Activated T-helper 9 cell treated with anti-CD3 and anti-CD28 coated beads, Interleukin-2, amount 50 U/mL, for 16 hours (primary cell): Measurements from ENCODE around the gene DNAJC6.
A peak's percentile ranks its signal among the peaks of the same experiment; 100 is the strongest.
"Not testable (repeated sequence)": the region's sequence is repeated elsewhere in the genome, so short reads cannot be mapped to it uniquely, and the experiment has no call there.

Experiments
- DNase-seq: peaks from one replicate; pipeline ENCODE4 v3.0.0-alpha.2; 2020; ENCODE audit warnings: low read depth

The DNAJC6 gene

DNA sequence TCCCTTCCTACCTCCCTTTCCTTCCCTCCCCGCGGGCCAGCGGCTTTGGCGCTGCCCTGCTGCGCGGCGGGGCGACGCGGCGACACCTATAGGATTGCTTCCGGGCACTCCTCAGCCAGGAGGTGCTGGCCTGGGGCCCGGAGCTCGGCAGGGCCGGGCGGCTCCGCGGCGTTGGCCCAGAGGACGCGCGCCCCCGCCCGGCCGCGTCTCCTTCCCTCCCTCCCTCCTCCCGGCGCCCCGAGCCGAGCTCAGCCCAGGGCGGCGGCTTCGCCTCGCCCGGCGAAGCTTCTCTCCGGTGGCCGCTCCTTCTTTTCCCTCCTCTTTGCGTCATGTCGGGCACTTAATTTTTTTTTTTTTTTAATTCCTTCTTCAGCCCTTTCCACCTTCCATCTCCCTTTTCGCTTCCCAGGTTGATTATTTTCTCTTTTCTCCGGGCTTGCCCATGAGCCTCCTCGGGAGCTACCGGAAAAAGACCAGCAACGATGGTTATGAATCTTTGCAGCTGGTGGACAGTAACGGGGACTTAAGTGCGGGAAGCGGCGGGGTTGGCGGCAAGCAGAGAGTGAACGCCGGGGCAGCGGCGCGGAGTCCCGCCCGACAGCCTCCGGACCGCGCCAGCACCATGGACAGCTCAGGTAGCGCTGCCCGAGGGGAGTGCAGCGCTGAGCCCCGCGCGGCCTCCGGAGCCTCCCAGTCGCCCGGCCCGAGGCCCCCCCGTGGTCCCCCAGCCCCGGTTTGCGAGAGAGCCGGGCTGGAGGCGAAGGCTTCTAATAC is at the start of gene DNAJC6:
DNAJC6 (plus strand) TSS at position 240 of the 774 bp plus-strand sequence; CDS start at position 443, 203 bp downstream.
- DNase-seq = peak; percentile 29

DNA sequence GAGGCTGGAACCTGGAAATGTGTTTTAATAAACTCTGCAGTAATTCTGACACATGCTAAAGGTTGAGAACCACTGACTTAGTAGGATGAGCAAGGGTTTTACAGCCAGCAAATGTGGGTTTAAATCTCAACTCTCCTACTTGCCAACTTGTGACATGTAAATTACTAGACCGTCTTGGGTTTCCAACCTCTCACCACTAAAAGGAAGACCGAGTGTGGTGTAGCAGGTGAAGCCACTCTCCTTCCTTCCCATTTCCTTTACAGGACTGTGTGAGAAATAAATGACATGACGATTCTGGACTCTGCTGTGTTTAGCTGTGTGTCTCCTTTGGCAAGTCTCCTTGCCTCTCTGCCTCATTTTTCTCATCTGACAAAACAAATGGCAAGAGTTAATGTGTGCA is 49.5 kb upstream of the DNAJC6 start:
- no peak for DNase-seq

DNA sequence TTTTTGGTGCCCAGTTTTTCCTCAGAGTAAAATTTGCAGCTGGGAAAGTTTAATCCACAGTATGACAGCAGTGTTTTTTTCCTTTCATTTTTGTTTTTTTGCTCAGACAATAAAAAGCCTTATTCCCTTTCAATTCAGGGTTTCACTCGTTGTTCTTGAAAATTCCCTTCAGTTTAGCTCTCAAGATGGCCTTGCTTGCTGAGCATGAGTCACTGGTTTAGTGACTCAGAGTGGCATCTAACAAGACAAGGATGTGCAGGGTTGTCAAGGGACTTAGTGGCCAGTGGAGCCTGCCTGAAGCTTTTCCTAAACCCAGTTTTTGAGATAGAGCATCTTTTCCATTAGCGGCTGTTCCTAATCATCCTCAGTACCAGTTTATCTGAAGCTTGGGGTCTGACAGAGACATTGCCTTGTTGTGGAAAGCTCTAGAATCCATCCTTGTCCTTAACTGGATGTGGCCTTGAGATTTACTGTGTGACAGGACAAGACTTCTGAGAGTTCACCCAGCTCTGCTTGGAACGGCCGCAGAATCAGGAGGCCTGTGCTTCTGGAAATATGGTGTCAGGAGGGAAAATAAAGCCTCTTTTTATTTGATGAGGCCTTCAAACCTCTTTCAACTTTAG is 48.4 kb upstream of the DNAJC6 start:
- no peak for DNase-seq

DNA sequence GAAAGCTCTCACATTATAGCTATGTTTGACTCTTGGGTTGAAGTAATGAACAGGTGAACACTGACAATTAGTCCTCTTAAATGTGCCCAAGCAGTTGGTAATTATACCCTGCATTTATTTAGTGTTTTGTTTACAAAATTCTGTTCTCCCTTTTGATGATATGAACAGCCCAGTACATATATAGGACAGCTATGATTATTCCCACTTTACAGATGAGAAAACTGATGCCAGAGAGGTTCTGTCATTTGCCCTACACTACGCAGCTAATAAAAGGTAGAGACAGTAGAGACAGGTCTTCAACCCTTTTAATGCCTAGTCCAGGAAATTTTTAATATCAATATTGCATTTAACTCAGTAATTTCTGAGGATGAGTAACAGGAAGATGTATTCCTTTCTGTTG is 46.1 kb upstream of the DNAJC6 start:
- no peak for DNase-seq

DNA sequence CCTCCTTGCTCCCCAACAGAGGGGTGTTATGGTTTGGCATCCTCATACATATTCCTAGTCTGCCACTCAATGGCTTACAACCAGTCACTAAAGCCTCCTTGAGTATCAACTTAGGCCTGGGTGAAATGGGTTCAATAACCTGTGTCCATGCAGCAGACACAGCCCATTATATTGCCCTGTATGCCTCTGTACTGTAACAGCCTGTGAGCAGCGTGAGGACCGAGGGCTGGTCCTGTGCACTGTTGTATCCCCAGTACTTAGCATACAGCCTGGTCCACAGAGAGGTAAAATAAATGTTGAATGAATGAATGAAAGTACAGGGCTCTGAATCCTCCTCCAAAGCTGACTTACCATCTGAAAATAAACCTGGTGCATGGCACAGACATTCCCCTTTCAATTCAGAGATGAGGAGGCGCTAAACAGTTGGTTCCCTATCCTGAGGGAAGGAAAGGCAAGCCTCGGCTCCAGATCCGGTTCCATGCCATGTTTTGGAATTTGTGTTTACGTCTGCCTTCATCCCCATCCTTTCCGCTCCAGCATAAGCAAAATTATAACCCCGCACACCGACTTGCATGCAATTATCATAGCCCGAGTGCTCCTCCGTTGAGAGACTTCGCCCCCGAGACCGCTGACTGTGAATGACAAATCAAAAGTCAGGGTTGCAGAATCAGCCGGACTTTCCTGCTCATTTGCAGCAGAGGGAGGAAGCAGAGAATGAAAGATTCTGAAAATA is 45.0 kb upstream of the DNAJC6 start:
- DNase-seq = no peak

DNA sequence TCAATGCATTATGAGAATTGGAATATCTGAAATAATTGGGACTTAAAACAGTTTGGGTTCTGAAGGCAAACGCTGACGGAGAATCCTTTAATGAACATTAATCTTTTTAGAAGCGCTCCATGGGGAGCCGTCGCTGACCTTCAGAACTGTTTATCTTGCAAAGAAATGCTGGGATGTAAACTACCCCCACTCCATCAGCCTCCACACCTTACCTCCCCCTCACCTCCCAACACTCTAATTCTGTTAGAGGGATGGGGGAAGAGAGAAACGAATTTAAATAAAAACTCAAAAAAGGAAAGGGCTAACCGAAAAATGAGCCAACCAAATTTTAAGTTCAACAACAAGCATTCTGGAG is 44.1 kb upstream of the DNAJC6 start:
- no peak for DNase-seq

DNA sequence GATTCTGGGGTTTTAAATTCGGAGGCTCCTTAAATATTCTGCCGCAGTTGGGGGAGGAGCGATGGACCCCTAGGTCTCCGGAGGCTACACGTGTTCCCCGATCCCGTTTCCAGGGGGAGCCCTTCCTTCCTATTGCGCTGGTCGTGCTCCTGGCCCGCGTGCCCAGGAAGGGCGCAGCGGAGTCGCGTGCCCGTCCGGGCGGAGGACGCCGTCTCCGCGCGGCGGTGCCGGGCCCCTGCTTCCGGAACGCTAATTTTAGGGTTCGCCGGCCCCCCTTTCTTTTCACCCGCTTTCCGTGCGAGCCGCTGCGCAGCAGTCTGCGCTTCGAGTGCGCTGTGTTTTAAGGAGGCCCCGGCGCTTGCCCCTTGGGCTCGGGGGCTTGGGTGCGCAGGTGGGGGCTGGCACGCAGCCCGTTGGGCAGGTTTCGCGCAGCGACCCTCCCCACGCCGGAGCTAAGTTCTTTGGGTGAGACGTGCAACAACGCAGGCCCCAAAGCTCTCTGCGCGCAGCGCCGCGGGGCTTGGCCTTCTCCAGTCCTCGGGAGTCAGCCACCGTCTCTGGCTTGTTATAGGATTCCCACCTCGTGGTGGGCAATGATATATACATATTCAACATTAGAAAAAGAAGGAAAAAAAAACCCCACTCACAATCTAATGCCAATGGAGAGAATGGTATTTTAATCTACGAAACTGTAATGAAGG is 43.5 kb upstream of the DNAJC6 start:
- no peak for DNase-seq

DNA sequence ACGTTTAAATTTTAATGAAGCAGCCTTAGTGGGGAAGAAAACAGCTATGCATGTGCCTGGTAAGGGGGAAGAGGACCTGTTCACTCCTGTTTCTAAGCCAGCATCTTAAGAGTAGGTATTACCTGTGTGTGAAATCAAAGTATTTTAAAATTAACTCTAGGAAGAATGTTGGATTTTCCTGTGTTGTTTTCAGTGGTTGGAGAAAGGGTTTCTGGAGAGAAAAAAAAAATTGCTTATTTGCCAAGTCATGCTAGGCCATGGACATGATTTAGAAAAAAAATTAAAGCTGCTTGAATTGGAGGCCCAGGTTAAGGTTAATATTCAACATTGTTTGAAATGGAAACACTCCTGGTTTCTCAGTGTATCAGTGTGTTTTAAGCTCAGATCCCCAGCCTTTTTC is 42.9 kb upstream of the DNAJC6 start:
- DNase-seq = no peak

DNA sequence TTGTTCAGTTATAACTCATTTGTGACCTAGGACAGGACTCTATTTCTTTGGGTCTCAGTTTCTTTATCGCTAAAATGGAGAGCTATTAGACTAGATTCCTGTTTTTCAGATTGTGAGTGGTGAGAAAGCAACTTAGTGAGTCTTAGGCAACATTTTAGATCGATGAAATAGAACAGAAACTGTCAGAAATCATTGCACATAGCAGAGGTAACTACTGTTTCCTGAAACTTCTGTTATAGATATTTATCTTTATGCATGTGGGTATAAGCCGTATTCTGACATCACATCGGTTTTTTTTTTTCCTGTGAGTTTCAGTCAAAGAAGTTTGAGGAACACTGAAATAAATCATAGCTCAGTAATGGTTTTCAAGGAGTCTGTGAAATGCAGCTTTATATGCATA is 42.1 kb upstream of the DNAJC6 start:
- DNase-seq = no peak

DNA sequence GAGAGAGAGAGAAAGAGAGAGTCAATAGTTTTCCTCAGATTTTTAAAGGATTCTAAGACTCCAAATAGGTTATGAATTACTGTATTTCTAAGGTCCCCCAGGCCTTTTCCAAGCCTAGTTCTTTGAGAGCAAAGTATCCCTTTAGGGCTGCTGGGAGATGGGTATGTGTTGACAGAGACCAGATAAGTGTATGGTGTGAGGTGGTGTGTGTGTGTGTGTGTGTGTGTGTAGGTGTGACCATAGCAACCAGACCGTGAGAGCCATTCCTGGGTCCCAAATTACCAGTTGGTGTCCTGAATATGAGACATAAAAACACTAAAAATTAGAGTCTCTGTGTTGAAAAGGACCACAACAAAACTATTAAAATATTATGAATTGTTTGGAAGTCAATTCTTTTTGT is 41.7 kb upstream of the DNAJC6 start:
- no peak for DNase-seq

DNA sequence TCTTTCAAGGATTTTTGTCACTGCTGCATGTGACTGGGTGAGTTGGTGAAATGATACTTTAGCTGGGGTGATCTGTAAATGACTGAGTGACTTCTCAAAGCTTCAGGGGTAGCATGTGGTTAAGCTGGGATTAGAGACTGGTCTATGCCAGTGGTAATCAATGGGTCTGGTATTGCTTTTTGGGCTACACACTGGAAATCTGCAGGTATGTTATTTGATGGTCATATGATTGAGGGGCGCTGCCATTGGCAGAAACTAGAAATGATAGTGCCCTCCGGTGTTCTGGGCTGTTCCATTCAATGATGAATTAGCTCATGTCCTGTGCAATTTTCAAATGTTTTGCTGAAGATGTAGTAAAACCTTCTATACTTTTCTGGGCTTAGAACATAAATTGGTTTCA is 39.7 kb upstream of the DNAJC6 start:
- no peak for DNase-seq

DNA sequence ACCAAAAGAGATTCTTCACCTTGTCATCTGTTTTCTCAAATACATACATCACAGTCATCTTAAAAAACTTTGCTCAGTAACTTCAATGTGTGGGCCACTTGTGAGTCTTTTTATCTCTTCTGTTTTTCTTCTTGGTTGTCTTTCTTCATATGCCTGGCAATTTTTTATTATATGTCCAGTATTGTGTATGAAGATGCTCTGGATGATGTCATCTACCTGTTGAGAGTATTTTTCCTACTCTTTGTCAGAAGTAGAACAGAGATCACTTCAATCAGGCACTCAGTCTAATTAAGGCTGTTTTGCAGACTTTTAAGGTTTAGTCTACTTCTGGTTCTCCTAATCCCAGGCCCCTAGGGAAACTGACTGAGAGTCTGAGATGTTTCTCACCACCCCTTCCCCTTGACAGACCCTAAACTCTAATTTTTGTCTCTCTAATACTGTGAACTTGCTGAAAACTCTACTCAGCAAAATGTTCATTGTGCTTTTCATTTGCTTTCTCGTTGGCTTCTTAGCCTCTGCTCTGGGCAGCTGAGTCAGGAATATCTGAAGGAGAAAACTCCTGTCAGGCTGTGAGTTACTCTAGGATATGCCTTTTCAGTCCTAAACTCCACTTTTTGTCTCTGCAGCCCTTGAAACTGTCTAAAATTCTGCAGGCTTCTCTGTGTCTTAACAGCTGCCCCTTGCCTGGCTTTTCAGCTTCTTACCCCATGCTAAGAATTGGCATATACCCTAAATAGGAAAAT is 33.0 kb upstream of the DNAJC6 start:
- no peak for DNase-seq

DNA sequence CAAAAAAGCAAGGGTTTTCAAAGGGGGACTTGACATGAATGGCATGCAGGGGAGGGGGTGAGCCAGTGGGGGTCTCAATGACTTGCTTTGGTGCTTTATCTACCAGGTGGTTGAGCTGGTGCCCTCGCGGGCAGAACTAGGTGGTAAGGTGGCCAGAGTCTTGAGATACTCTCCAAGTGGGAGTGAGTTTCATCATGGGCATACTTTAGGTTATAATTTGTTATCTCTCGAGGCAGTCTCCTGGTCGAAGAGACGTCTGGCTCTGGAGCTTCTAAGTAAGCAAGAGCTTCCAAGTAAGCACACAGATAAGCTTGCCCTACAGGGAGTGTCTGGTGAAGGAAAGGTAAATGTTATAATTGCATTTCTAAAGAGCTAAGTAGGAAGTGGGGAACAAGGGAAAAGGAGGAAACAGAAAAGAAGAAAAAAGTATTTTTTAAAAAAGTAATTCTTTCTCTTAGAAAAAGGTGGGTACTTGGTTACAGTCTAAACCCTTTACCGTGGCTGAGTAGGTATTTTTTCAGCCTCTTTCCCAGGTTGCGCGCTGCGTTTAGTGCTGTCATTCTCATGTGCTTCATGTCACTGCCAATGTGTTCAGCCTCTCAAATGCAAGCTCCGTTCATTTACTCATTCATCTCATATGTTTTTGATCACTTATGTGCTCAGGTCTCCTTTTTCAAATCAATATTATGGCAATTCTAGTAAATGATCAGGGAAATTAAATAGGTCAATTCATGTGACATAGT is 31.6 kb upstream of the DNAJC6 start:
- no peak for DNase-seq

DNA sequence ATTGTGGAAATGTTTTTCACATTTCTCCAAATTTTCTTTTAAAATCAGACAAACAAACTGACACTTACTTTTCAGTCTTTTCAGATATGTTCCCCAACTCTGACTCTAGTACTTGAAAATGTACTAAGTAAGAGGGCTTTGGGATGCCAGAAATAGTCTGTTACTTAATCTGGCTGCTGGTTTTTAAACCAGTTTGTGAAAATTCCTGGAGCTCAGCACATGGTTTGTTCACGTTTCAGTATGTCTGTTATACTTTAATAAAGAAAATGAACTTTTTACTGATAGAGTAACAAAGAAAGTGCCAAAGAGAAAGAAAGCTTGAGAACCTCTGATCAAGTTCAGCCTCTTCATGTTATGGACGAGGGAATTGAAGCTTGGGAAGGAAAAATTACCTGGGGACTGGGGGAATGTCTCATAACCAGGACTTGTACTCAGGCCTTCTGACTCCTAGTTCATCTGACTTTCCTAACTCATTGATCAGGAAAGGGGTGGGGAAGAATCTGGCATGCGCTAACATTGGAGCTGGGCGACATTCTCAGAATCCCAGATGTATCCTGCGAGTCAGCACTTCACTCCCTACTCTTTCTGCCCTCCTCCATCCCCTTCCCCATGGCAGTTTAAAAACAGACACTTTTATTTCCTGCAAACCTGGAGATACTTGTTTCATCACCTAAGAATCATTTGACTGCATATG is 30.8 kb upstream of the DNAJC6 start:
- DNase-seq = no peak

DNA sequence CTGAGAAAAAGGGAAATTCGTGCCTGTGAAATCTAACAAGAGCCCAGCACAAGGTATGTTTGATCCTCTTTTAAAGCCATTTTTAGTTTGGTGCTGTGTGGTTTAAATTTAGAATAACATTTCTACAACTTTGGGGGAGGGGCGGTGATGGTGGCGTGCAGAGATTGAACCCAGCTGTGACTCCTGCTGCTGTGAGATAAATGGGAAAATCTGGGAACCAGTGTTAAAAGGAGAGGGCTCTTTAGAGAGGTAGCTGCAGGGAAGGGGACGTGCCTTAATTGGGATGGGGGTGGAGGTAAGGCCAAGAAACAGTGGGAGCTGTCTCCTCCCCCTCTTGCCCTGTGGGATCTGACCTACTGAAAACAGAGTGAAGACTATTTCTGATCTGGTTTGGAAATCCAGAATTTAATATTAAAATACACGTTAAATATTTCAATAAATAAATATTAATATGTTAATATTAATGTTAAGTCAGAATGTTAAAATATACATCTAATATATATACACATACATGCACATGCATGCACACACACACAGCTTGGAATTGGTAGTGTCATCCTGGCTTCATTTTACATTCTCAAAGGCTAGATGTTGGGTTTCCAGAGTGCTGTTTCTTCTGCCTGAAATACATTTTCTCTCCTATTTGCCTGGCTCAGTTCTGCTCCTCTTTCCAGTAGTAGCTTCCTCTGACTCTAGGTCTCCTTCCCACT is 30.1 kb upstream of the DNAJC6 start:
- DNase-seq = no peak

DNA sequence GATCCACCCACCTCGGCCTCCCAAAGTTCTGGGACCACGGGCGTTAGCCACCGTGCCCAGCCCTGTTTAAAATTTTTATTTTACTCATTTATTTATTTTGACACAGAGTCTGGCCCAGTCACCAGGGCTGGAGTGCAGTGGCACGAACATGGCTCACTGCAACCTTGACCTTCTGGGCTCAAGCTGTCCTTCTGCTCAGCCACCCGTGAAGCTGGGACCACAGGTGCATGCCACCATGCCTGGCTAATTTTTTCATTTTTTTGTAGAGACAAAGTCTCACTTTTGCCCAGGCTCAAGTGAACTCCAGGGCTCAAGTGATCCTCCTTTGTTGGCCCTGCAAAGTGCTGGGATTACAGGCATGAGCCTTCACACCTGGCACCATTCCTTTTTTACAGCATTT is 27.5 kb upstream of the DNAJC6 start:
- DNase-seq = no peak

DNA sequence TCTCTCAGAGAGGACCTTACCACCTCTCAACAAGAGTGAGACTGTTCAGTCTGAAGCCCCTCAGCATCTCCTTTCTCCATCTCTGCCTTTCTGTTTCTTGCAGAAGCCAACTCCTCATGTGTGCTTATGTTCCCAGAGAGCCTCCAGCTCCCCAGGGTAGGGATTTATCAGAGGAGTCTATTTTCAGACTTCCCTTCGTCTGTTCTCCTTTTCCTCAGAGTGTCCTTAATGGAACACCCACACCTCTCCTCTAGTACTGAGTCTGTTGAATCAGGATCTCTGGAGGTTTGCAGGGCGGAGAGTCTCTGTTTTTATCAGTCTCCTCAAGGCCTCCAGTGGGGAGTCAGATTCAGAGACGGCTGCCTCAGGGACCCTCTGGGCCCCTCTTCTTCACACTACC is 25.1 kb upstream of the DNAJC6 start:
- DNase-seq = no peak

DNA sequence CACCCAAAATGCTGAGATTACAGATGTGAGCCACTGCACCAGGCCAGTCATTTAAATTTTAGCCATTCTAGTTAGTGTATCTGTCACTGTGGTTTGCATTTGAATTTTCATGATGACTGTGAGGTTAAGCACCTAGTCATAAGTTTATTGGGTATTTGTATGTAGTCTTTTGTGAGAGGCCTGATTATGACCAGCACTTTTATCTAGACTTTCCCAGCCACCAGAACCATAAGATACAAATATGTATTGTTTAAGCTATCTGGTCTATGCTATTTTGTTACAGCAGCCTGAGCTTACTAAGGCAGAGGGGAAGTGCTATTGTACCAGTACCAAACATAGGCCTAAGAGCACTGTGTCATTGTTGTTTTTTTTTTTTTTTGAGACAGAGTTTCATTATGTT is 19.9 kb upstream of the DNAJC6 start:
- no peak for DNase-seq

DNA sequence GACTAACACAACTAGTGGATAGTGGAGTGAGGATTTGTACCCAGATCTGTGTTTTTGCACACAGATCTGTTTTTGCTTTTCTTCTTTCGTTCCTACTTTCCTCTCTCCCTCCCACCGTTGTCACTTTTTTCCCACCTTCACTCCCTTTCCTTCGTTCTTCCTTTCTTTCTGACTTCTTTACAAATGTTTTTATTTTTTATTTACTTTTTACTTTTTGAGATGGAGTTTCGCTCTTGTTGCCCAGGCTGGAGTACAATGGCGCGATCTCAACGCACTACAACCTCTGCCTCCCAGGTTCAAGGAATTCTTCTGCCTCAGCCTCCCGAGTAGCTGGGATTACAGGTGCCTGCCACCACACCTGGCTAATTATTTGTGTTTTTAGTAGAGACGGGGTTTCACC is 17.5 kb upstream of the DNAJC6 start:
- DNase-seq = not testable (repeated sequence)
